K562 (cell line): ENCODE measurements around the gene KBTBD3. TPM values are rescaled to one million over a fixed set of nuclear protein-coding genes. Genes with fewer than 3 reads are reported as not detected.

Experiments
- PHF21A ChIP-seq: fragments of 450-650 bp; IDR thresholded peaks from 2 replicates; pipeline ENCODE4 v1.6.1; 2017; ENCODE audit warnings: low read depth, borderline replicate concordance
- ZNF143 ChIP-seq: sonication (generic); formaldehyde crosslinking; IDR thresholded peaks from 2 replicates; pipeline ENCODE4 v1.9.0; 2022; ENCODE audit warnings: mild to moderate bottlenecking, missing genetic modification reagents
- polyA plus RNA-seq, 8 experiments: library from polyadenylated mRNA; depleted of rRNA in 4 of 8; stranded (reverse) in 5 of 8; unstranded in 3 of 8; fragments of >200 nt; fragmentation: Nextera tagmentation in 2 of 8; fragmentation: Illumina TruSeq in 1 of 8; extraction: Ambion mirVana in 2 of 8; extraction: Trizol in 1 of 8; gene quantifications; 2 replicates each; pipeline versions ENCODE4 v1.2.1 to v1.2.3, GENCODE V29; 2011 to 2014; ENCODE audit warnings: inconsistent platforms in 1 of 8, missing spikeins in 1 of 8
- total RNA-seq, 7 experiments: library from RNA; depleted of rRNA in 6 of 7; stranded (reverse); fragments of >200 nt in 6 of 7; fragmentation: Illumina TruSeq in 2 of 7; extraction: Trizol in 2 of 7; gene quantifications; 2 replicates each; pipeline versions ENCODE4 v1.2.1 to v1.2.3, GENCODE V29; 2011 to 2021; ENCODE audit warnings: low replicate concordance in 1 of 7
- TF ChIP-seq, protein P1 (sequence below), 2 experiments: fragments of 450-650 bp in 1 of 2; sonication (generic) in 1 of 2; formaldehyde crosslinking in 1 of 2; IDR thresholded peaks; 2 replicates each; pipeline versions ENCODE4 v1.7.1 to v1.9.0; 2016 to 2022; ENCODE audit warnings: inconsistent platforms in 1 of 2, mild to moderate bottlenecking in 1 of 2, missing genetic modification reagents in 1 of 2
- TF ChIP-seq, protein P2 (sequence below): sonication (generic); formaldehyde crosslinking; IDR thresholded peaks from 2 replicates; pipeline ENCODE4 v1.8.1; 2022; ENCODE audit warnings: missing genetic modification reagents
- TF ChIP-seq, protein P3 (sequence below): fragments of 450-650 bp; IDR thresholded peaks from 2 replicates; pipeline ENCODE4 v1.6.1; 2017; ENCODE audit warnings: antibody characterized with exemption, mild to moderate bottlenecking

KBTBD3 gene
- total and polyA plus RNA-seq, 9 of the 15 experiments (the other 6 are each of a cell fraction or from before 2014, with no cell fraction given): 4.2 to 31.2 (median 6.4) TPM

DNA sequence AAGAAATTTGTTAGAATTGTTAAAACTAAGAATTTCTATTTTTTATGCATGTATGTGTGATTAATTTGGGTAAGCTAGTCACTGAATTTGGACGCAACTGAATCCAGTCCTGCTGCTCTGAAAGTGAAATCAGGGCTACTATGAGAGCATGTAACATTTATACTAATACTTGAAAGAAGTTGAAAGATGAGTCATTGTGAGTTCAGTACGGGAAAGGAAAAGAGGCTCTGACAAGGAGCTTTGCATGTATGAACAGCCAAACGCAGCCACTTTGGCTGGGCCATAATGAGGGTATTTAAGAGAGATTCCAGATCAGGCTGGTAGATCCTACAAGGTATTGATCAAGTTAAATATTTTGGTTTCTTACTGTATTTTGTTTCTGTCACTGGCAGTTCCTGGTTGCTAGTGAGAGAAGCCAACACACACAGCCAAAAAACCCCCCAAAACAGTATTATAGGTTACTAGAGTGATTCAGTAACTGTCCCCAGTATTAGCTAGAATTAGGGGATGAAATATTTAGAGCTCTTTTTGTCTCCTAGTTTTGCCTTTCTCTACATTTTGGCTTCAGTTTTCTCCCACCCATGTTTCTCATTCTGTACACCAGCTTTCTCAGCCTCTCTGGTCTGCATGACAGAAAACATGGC is 14.5 kb upstream of the KBTBD3 start (continued):
- TF ChIP-seq, protein P1, sequence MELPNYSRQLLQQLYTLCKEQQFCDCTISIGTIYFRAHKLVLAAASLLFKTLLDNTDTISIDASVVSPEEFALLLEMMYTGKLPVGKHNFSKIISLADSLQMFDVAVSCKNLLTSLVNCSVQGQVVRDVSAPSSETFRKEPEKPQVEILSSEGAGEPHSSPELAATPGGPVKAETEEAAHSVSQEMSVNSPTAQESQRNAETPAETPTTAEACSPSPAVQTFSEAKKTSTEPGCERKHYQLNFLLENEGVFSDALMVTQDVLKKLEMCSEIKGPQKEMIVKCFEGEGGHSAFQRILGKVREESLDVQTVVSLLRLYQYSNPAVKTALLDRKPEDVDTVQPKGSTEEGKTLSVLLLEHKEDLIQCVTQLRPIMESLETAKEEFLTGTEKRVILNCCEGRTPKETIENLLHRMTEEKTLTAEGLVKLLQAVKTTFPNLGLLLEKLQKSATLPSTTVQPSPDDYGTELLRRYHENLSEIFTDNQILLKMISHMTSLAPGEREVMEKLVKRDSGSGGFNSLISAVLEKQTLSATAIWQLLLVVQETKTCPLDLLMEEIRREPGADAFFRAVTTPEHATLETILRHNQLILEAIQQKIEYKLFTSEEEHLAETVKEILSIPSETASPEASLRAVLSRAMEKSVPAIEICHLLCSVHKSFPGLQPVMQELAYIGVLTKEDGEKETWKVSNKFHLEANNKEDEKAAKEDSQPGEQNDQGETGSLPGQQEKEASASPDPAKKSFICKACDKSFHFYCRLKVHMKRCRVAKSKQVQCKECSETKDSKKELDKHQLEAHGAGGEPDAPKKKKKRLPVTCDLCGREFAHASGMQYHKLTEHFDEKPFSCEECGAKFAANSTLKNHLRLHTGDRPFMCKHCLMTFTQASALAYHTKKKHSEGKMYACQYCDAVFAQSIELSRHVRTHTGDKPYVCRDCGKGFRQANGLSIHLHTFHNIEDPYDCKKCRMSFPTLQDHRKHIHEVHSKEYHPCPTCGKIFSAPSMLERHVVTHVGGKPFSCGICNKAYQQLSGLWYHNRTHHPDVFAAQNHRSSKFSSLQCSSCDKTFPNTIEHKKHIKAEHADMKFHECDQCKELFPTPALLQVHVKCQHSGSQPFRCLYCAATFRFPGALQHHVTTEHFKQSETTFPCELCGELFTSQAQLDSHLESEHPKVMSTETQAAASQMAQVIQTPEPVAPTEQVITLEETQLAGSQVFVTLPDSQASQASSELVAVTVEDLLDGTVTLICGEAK (IDR thresholded peaks at IDR 0.05): no peak
- TF ChIP-seq, protein P1 (CRISPR knock-in tag; IDR thresholded peaks at IDR 0.05): no peak
- no peak for TF ChIP-seq ZNF143 (CRISPR knock-in tag)
- TF ChIP-seq, protein P2, sequence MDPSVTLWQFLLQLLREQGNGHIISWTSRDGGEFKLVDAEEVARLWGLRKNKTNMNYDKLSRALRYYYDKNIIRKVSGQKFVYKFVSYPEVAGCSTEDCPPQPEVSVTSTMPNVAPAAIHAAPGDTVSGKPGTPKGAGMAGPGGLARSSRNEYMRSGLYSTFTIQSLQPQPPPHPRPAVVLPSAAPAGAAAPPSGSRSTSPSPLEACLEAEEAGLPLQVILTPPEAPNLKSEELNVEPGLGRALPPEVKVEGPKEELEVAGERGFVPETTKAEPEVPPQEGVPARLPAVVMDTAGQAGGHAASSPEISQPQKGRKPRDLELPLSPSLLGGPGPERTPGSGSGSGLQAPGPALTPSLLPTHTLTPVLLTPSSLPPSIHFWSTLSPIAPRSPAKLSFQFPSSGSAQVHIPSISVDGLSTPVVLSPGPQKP (CRISPR knock-in tag): no peak
- no peak for TF ChIP-seq PHF21A
- TF ChIP-seq, protein P3, sequence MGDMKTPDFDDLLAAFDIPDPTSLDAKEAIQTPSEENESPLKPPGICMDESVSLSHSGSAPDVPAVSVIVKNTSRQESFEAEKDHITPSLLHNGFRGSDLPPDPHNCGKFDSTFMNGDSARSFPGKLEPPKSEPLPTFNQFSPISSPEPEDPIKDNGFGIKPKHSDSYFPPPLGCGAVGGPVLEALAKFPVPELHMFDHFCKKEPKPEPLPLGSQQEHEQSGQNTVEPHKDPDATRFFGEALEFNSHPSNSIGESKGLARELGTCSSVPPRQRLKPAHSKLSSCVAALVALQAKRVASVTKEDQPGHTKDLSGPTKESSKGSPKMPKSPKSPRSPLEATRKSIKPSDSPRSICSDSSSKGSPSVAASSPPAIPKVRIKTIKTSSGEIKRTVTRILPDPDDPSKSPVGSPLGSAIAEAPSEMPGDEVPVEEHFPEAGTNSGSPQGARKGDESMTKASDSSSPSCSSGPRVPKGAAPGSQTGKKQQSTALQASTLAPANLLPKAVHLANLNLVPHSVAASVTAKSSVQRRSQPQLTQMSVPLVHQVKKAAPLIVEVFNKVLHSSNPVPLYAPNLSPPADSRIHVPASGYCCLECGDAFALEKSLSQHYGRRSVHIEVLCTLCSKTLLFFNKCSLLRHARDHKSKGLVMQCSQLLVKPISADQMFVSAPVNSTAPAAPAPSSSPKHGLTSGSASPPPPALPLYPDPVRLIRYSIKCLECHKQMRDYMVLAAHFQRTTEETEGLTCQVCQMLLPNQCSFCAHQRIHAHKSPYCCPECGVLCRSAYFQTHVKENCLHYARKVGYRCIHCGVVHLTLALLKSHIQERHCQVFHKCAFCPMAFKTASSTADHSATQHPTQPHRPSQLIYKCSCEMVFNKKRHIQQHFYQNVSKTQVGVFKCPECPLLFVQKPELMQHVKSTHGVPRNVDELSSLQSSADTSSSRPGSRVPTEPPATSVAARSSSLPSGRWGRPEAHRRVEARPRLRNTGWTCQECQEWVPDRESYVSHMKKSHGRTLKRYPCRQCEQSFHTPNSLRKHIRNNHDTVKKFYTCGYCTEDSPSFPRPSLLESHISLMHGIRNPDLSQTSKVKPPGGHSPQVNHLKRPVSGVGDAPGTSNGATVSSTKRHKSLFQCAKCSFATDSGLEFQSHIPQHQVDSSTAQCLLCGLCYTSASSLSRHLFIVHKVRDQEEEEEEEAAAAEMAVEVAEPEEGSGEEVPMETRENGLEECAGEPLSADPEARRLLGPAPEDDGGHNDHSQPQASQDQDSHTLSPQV: no peak
